Measurements from ENCODE around the gene ZFP3.
"Not testable (repeated sequence)": the region's sequence is repeated elsewhere in the genome, so short reads cannot be mapped to it uniquely, and the experiment has no call there.

The ZFP3 gene

DNA sequence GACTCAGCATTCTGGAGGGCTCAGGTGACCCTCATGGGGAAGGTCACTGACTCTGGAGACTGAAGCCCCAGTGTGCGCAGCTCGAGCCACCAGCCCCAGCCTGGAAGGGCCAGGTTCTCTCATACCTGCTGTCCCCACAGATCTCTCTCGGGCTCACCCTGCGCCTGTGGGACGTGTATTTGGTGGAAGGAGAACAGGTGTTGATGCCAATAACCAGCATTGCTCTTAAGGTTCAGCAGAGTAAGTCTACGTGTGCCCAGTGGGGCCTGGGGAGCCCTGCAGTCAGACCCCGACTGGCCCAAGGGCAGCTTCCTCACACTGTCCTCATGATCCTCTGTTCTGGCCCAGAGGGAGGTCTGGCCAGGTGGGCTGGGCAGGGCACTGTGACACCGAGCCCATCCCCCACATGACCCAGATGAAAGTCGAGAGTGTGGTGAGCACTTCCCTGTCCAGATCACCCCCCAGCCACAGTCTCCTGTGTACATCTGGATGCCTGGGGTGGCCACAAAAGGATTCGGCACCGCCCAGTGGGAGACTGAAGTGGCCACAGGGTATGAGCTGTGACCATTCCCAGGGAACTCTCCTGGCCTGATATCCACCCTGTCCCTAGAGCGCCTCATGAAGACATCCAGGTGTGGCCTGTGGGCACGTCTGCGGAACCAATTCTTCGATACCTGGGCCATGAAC is 59.4 kb downstream of the ZFP3 start:
- H3K4ac ChIP-seq (ENCODE audit: low read depth, low read length); H3K14ac ChIP-seq (ENCODE audit: low read length); H2AK5ac ChIP-seq (ENCODE audit: low read length); H3K18ac ChIP-seq (ENCODE audit: low read length); H3K9ac ChIP-seq (ENCODE audit: low read length); H3K4me2 ChIP-seq (ENCODE audit: low read length); H3K36me3 ChIP-seq (ENCODE audit: control insufficient read depth in 1 of 2, insufficient read depth in 2 of 2, low read length in 2 of 2); H4K8ac ChIP-seq (ENCODE audit: low read depth, low read length); H3K23ac ChIP-seq (ENCODE audit: low read length); H3K79me1 ChIP-seq (ENCODE audit: low read length); H2BK12ac ChIP-seq (ENCODE audit: low read length); H3K79me2 ChIP-seq (ENCODE audit: control insufficient read depth, insufficient read depth, low read length, poor library complexity); H2BK5ac ChIP-seq (ENCODE audit: low read depth, low read length, poor library complexity); H3K27ac ChIP-seq (ENCODE audit: low read depth, low read length); H4K12ac ChIP-seq (ENCODE audit: low read depth, low read length); H4K91ac ChIP-seq (ENCODE audit: low read depth, low read length); H3K4me1 ChIP-seq (ENCODE audit: control insufficient read depth in 1 of 2, insufficient read depth in 2 of 2, low read length in 2 of 2); H2BK120ac ChIP-seq (ENCODE audit: insufficient read depth, low read length, poor library complexity); H3K27me3 ChIP-seq (ENCODE audit: insufficient read depth, low read length); DNase-seq; H2AFZ ChIP-seq (ENCODE audit: insufficient read depth, low read length, poor library complexity); H3K4me3 ChIP-seq (ENCODE audit: low read depth, low read length): not testable (repeated sequence)
- no CpG with 5 or more reads among the region's 15 CpGs for WGBS (ENCODE audit: extremely low coverage, insufficient coverage, insufficient read length)
- peaks cover 14% of the 10 kb centered on the region for H3K9me3 ChIP-seq (ENCODE audit: insufficient read depth, low read depth, low read length)

- not testable (repeated sequence) for H4K91ac ChIP-seq (ENCODE audit: low read depth, low read length); H4K12ac ChIP-seq (ENCODE audit: low read depth, low read length); H3K18ac ChIP-seq (ENCODE audit: low read length); H3K4me3 ChIP-seq (ENCODE audit: low read depth, low read length); H3K23ac ChIP-seq (ENCODE audit: low read length); H3K14ac ChIP-seq (ENCODE audit: low read length); H2AK5ac ChIP-seq (ENCODE audit: low read length); H4K8ac ChIP-seq (ENCODE audit: low read depth, low read length); H3K9ac ChIP-seq (ENCODE audit: low read length); H2BK5ac ChIP-seq (ENCODE audit: low read depth, low read length, poor library complexity); H3K36me3 ChIP-seq (ENCODE audit: control insufficient read depth in 1 of 2, insufficient read depth in 2 of 2, low read length in 2 of 2); H3K79me2 ChIP-seq (ENCODE audit: control insufficient read depth, insufficient read depth, low read length, poor library complexity); H3K4ac ChIP-seq (ENCODE audit: low read depth, low read length); H3K4me1 ChIP-seq (ENCODE audit: control insufficient read depth in 1 of 2, insufficient read depth in 2 of 2, low read length in 2 of 2); DNase-seq; H3K27ac ChIP-seq (ENCODE audit: low read depth, low read length); H2BK12ac ChIP-seq (ENCODE audit: low read length); H2BK120ac ChIP-seq (ENCODE audit: insufficient read depth, low read length, poor library complexity); H2AFZ ChIP-seq (ENCODE audit: insufficient read depth, low read length, poor library complexity); H3K79me1 ChIP-seq (ENCODE audit: low read length); H3K27me3 ChIP-seq (ENCODE audit: insufficient read depth, low read length); H3K4me2 ChIP-seq (ENCODE audit: low read length)
- peaks cover 14% of the 10 kb centered on the region for H3K9me3 ChIP-seq (ENCODE audit: insufficient read depth, low read depth, low read length)
- WGBS (ENCODE audit: extremely low coverage, insufficient coverage, insufficient read length) = no CpG with 5 or more reads among the region's 9 CpGs
Measured at GRCh38 chr17:5138198-5138544, 59.9 kb downstream of the ZFP3 start.

DNA sequence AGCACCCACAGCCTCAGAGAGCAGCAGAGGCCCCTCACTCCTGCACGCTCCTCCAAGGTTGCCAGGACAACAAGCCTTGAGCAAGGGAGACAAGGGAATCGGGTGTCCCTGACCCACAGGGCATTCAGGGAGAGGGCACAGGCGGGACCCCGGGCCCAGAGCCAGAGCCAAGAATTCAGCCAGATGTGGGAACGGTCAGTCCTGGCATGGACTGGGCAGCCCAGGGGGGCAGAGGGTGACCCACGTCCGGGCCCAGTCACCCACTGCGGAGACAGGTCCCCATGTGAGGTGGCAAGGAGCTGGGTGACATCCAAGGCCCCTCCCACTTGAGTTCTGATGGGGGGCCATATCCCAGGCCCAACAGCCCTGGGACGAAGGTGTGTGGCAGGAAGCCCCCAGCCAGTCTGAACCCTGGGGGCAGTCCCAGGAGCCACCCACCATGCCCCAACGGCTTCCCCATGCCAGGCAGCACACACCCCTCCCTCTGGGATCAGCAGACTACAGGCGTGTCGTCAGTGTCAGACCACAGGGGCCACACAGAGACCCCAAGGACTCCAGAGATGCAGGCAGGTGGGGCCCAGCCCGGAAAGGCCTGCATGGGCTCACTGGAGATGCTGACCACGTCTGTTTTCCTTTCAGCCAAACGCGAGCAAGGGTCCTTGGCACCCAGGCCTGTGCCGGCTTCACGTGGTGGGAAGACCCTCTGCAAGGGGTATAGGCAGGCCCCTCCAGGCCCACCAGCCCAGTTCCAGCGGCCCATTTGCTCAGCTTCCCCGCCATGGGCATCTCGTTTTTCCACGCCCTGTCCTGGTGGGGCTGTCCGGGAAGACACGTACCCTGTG is 60.6 kb downstream of the ZFP3 start:
- no peak overlapping the region for H3K4ac ChIP-seq (ENCODE audit: low read depth, low read length)
- H2AK5ac ChIP-seq (ENCODE audit: low read length) = no peak overlapping the region
- no peak overlapping the region for H4K8ac ChIP-seq (ENCODE audit: low read depth, low read length)
- H3K18ac ChIP-seq (ENCODE audit: low read length) = no peak overlapping the region
- no peak overlapping the region for H2BK12ac ChIP-seq (ENCODE audit: low read length)
- H3K4me2 ChIP-seq (ENCODE audit: low read length) = no peak overlapping the region
- DNase-seq = no peak
- peaks cover 14% of the 10 kb centered on the region for H3K9me3 ChIP-seq (ENCODE audit: insufficient read depth, low read depth, low read length)
- H3K79me2 ChIP-seq (ENCODE audit: control insufficient read depth, insufficient read depth, low read length, poor library complexity) = no peaks in the 10 kb centered on the region
- no peak overlapping the region for H2BK5ac ChIP-seq (ENCODE audit: low read depth, low read length, poor library complexity)
- no peak overlapping the region for H3K23ac ChIP-seq (ENCODE audit: low read length)
- no peak overlapping the region for H3K14ac ChIP-seq (ENCODE audit: low read length)
- WGBS (ENCODE audit: extremely low coverage, insufficient coverage, insufficient read length) = no CpG with 5 or more reads among the region's 24 CpGs
- no peak overlapping the region for H4K91ac ChIP-seq (ENCODE audit: low read depth, low read length)
- H3K79me1 ChIP-seq (ENCODE audit: low read length) = no peaks in the 10 kb centered on the region
- no peaks in the 10 kb centered on the region for H3K36me3 ChIP-seq (ENCODE audit: control insufficient read depth in 1 of 2, insufficient read depth in 2 of 2, low read length in 2 of 2)
- H4K12ac ChIP-seq (ENCODE audit: low read depth, low read length) = no peak overlapping the region
- no peak overlapping the region for H2AFZ ChIP-seq (ENCODE audit: insufficient read depth, low read length, poor library complexity)
- H3K4me1 ChIP-seq (ENCODE audit: control insufficient read depth in 1 of 2, insufficient read depth in 2 of 2, low read length in 2 of 2) = no peaks in the 10 kb centered on the region
- no peak overlapping the region for H2BK120ac ChIP-seq (ENCODE audit: insufficient read depth, low read length, poor library complexity)
- H3K27ac ChIP-seq (ENCODE audit: low read depth, low read length) = no peak overlapping the region
- no peaks in the 10 kb centered on the region for H3K27me3 ChIP-seq (ENCODE audit: insufficient read depth, low read length)
- H3K4me3 ChIP-seq (ENCODE audit: low read depth, low read length) = no peak overlapping the region
- H3K9ac ChIP-seq (ENCODE audit: low read length) = no peak overlapping the region

DNA sequence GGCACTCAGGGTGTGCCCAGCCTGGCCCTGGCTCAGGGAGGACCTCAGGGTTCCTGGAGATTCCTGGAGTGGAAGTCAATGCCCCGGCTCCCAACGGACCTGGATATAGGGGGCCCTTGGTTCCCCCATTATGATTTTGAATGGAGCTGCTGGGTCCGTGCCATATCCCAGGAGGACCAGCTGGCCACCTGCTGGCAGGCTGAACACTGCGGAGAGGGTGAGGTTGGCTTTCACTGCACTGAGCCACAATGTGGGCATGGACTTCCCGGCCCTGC is 61.1 kb downstream of the ZFP3 start:
- Histone ChIP-seq H4K91ac (ENCODE audit: low read depth, low read length) (no peak overlapping the region), H2BK120ac (ENCODE audit: insufficient read depth, low read length, poor library complexity) (no peak overlapping the region), H2AK5ac (ENCODE audit: low read length) (no peak overlapping the region), H3K9ac (ENCODE audit: low read length) (no peak overlapping the region), H3K4me2 (ENCODE audit: low read length) (no peak overlapping the region), H3K18ac (ENCODE audit: low read length) (no peak overlapping the region), H3K4me1 (ENCODE audit: control insufficient read depth in 1 of 2, insufficient read depth in 2 of 2, low read length in 2 of 2) (no peaks in the 10 kb centered on the region), H3K36me3 (ENCODE audit: control insufficient read depth in 1 of 2, insufficient read depth in 2 of 2, low read length in 2 of 2) (no peaks in the 10 kb centered on the region), H3K79me1 (ENCODE audit: low read length) (no peaks in the 10 kb centered on the region), H3K4me3 (ENCODE audit: low read depth, low read length) (no peak overlapping the region), H3K79me2 (ENCODE audit: control insufficient read depth, insufficient read depth, low read length, poor library complexity) (no peaks in the 10 kb centered on the region), H2BK5ac (ENCODE audit: low read depth, low read length, poor library complexity) (no peak overlapping the region), H3K4ac (ENCODE audit: low read depth, low read length) (no peak overlapping the region), H3K27ac (ENCODE audit: low read depth, low read length) (no peak overlapping the region), H3K14ac (ENCODE audit: low read length) (no peak overlapping the region), H2AFZ (ENCODE audit: insufficient read depth, low read length, poor library complexity) (no peak overlapping the region), H3K23ac (ENCODE audit: low read length) (no peak overlapping the region), H4K8ac (ENCODE audit: low read depth, low read length) (no peak overlapping the region), H4K12ac (ENCODE audit: low read depth, low read length) (no peak overlapping the region), H3K9me3 (ENCODE audit: insufficient read depth, low read depth, low read length) (peaks cover 10% of the 10 kb centered on the region), H3K27me3 (ENCODE audit: insufficient read depth, low read length) (no peaks in the 10 kb centered on the region), H2BK12ac (ENCODE audit: low read length) (no peak overlapping the region)
- no CpG with 5 or more reads among the region's 5 CpGs for WGBS (ENCODE audit: extremely low coverage, insufficient coverage, insufficient read length)
- no peak for DNase-seq

All from trophoblast cell (in vitro differentiated cells and primary cell).